Activated CD4-positive, alpha-beta T cell treated with anti-CD3 and anti-CD28 coated beads, Interleukin-2, Interleukin-6, amounts not matched to agents 100 ng/mL and 50 ng/mL, durations not matched to agents 16 hours and 8 hours (primary cell): ENCODE data around the gene KANK2.

Source experiments
- DNase-seq: peaks from one replicate; pipeline ENCODE4 v3.0.0-alpha.2; 2020

The KANK2 gene

GRCh38 chr19:11197291-11198174, at the start of gene KANK2:
KANK2 (minus strand) TSS chr19:11197545; CDS start chr19:11194511, 3,034 bp downstream.
- DNase-seq, result peak; percentile 81

DNA sequence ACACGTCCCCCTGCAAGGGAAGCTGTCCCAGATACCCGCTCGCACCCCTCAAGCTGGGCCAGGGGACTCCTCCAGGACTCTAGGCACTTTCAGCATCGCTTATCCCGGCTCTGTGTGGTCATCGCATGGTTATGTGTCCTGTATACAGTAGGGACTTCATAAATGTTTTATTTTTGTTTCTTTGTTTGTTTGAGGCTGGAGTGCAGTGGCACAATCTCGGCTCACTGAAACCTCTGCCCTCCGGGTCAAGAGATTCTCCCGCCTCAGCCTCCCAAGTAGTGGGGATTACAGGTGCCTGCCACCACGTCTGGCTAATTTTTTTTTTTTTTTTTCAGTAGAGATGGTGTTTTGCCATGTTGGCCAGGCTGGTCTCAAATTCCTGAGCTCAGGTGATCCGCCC, 49.6 kb upstream of the KANK2 start:
- no peak for DNase-seq

- DNase-seq, result no peak
These were observed 47.7 kb upstream of the KANK2 start for GRCh38 chr19:11244846-11245589.

DNA sequence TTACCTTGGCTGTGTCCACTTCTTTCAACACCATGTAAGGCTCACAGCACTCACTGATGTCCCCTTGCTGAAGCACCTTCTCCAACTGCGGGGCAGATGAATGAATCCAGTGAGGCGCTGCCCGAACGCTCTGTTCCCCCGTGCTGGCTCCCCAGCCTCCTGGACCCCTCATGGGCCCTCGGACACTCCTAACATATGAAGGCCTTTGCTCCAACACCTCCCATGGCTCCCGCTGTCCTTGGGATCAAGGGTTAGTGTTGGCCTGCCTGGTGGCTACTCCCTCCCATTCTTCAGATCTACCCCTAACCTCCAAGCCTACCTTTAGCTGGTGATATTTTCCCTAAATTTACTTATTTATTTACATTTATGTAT, 46.4 kb upstream of the KANK2 start:
- no peak for DNase-seq

DNA sequence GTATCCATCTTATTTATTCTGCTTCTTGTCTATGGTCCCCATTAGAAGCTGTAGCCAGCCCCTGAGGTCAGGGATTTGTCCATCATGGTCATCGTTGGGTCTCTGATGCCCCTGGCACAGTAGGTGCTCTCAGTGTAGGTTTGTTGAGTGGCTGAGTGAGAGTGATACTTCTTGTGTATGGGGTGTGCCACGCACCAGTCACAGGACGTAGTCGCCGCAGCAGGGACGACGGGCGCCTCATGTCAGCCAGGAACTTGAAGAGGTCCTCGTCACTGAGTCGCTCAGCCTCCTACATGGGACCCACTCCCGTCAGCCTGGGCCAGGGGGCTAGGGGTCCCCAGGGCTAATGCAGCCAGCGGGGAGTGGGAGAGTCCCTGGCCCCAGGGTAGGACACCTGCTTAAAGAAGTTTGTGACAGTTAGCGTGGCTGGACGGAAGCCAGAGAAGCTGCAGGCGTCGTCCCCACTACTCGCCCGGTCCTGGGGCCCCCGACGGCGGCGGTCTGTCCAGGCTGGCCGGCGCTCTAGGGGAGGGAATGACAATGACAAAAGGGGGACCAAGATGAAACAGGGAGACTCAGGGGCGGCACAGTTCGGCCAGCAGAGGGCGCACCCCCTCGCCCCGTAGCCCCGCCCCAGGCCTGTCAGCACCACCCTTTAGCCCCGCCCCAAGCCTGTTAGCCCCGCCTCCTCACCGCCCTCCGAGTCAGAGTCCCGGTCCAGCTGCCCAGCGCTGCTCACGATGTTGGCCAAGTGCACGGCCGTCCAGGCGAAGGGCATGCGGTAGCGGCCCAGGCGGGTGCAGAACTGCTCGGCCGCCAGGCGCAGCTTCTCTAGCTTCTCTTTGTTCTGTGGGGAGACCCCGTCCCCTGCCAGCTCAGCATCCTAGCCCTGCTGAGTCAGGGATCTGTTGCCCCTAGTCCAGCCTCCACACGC, 45.8 kb upstream of the KANK2 start:
- DNase-seq, result peak; percentile 91

DNA sequence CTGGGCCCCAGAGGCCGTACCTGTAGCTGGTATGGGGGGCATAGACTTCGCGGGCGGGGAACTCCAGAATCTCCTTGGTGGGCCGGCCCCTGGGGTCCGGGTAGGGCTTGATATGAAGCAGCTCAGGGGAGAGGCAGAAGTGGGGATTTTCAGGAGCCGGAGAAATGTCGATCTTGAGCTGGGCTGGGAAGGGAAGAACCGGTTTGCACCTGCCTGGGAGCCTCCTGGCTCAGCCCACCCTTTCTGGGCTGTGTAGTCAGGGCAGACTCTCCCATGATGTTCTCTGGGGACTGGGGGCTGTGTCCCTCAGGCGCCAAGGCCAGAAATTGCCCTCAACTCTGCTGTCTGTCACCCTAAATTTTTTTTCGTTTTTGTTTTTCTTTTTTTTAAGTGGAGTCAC, 44.7 kb upstream of the KANK2 start:
- DNase-seq, result no peak

GRCh38 chr19:11240008-11240444, 42.7 kb upstream of the KANK2 start:
- no peak for DNase-seq

DNA sequence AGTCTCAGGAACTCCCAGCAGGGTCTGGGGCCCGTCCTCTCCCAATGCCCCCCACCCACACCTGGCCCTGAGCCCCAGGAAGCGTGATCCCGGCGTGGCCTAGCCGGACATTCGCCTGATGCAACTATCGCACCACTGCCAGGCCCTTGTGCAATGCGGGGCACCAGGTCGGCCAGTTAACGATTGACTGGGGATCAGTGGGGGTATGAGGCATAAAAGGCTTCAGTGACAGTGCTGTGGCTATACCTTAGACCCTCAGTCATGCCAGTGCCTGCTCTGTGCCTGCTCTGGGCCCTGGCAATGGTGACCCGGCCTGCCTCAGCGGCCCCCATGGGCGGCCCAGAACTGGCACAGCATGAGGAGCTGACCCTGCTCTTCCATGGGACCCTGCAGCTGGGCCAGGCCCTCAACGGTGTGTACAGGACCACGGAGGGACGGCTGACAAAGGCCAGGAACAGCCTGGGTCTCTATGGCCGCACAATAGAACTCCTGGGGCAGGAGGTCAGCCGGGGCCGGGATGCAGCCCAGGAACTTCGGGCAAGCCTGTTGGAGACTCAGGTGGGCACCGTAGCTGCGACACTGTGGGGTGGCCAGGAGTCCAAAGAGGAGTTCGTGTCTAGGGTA, 42.1 kb upstream of the KANK2 start, which contains the start of gene ANGPTL8:
ANGPTL8 (plus strand) TSS at position 243 of the 624 bp plus-strand sequence; CDS start at position 262, 19 bp downstream.
- no peak for DNase-seq

DNA sequence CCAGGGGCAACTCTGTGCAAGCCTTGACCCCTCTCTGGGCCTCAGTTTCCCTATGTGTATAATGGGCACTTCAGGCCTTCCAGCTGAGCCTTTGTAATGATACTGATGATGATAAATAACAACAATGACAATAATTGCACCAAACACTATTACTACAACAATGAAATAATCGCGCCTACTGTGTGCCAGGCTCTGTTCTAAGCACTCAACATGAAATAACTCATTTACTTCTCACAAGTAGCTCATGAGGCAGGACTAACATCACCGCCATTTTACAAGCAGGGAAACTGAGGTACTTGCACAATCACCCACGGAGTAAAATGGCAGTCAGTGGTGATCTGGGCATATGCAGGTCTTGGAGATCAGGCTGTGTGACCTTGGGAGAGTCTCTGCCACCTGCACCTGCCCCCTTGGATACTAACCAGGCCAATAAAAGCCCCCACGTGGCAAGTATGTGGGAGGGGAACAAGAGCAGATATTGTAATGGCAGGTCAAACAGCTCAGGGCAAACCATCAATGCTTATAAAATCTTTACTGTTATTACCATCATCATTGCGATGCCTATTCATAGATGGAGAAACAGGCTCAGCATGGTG, 41.5 kb upstream of the KANK2 start:
- DNase-seq, result no peak

DNA sequence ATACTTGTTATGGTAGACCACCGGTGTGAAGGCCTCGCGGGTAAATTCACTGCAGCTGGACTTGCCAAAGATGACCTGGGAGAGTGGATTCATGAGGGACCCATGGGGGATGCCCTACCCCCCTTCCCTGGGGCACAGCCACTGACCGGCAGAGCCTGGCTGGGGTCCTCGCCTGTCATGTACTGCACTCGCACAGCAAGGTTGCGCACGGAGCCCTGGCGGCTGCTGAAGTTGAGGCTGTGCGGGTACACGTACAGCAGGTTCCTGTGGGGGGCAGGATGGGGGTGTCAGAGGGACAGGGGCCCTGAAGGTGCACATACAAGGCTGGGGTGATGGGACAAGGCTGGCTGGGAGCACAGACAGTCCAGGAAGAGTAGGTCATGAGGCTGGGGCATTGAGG, 40.7 kb upstream of the KANK2 start:
- DNase-seq, result no peak

DNA sequence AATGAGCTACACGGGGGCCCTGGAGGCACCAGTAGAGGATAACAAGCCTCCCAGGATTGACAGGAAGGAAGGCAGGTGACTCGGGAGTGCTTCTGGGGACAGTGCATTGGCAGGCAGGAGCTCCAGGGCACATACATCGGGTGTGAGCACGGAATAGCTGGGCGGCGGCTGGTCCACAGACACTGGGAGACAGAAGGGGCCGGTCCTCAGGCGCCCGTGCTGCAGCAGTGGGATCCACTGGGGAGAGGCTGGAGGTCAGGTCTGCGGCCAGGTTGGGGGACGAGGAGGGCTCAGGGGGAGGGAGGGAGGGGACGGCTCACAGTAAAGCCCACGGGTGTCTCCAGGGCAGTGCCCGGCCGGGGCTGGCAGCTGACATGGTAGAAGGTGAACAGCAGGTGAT, 40.0 kb upstream of the KANK2 start:
- DNase-seq, result no peak

- DNase-seq, result no peak
These were observed 39.3 kb upstream of the KANK2 start for GRCh38 chr19:11236324-11237301.

- DNase-seq, result no peak
These were observed 37.2 kb upstream of the KANK2 start for GRCh38 chr19:11234486-11235075.

DNA sequence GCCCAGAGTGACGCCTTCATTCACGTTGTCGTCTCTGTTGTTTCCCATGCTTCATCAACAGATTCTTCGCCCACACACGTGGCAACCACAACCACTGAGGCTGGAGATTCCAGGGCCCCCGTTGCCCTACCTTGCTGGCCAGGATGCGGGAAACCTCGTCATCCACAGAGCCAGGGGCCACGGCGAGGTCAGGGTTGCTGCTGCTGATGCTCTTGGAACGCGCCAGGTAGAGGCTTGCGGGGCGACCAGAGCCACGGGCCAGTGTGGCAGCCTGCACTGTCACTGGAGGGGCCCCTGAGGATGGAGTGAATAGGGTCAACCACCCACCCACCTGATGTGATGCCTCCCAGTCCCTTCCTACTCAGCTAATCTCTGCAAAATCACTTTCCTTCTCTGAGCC, 35.7 kb upstream of the KANK2 start:
- no peak for DNase-seq

GRCh38 chr19:11232555-11232954, 35.2 kb upstream of the KANK2 start:
- DNase-seq, result no peak

DNA sequence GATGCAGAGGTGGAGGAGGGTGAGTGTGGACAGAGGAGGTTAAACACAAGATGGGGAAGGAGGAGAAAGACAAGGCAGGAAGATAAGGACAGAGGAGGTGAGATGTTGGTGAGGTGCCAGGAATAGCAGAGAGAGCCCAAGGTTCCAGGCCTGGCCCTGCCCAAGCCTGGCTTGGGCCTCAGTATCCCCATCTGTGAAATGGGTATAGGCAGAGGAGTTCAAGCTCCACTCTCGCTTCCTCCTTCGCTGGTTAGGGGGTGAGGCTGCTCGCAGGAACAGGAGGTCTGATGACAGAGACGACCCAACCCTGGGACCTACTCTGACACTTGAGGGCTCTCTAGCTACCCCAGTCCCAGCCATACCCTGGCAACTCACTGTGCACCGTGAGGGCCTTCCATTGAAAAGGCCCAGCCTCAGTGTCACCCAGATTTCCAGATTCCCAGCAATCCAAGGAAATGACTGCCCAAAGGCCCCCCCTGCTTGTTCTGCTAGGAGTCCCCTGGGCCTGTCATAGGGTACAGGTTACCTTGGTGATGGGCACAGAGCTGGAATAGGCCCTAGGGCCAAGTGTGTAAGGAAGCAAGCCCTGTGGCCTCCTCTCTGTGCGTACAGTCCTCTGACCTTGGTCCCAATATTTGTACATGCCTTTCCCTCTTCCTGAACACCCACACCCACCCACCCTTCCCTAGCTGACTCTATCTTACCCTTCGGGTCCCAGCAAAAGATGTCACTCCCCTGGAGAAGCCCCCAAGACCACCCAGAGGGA, 33.5 kb upstream of the KANK2 start:
- DNase-seq, result no peak

DNA sequence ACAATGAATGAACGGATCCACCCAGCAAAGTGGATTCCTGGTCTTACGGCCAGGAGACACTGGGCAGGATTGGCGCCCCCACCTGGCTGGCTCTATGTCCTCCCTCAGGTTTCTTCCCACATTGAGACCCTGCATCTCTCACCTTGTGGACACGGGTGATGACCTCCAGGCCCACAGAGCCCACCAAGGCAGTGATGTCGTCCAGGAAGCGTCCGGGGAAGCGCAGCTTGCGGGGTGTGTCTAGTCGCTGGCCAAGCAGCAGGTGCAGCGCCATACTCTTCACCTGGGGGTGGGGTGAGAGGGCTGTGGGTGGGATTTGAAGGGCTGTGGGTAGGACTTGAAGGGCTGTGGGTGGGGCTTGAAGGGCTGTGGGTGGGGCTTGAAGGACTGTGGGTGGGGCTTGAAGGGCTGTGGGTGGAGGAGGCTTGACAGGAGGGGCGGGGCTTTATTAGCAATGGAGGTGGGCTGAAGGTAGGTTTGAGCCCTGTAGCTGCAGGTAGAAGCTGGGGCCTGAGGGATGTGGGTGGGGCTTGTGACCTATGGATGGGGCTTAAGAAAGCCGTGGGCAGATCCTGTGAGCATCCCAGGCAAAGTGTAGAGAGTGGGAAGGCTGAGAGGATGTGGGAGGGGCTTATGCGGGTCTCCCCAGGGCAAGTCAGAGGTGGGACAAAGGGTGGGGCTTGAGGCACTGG, 30.0 kb upstream of the KANK2 start:
- DNase-seq, result peak; percentile 12

DNA sequence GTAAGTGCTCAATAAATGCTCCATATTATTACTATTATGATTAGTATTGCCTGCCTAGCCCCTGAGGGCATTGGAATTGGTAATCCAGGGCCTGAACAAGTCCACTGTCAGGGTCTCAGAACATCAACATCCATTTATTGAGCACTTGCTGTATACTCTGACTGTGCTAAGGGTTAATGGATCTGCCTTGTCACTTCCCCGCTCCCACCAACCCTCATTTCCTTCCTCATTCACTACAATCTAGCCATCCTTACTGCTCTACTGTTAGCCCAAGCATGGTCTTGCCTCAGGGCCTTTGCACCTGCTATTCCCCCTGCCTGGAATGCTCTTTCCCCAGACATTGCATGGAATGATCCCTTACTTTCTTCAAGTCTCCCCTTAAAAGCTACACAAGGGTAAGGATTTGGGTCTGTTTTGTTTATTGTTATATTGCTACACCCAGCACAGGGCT, 29.4 kb upstream of the KANK2 start:
- no peak for DNase-seq

DNA sequence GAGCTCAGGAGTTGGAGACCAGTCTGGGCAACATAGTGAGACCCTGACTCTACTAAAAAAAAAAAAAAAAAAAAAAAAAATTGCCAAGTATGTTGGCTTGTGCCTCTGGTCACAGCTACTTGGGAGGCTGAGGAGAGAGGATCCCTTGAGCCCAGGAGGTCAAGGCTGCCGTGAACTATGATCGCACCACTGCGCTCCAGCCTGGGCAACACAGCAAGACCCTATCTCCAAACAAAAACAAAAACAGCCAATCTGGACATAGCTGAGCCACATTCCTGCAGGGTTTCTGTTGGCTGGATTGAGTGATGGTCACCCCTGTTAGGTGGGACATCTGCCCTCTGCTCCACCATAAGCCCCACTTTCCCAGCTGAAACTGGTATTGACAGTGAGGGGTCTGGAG, 28.5 kb upstream of the KANK2 start:
- no peak for DNase-seq
